Retinal pigment epithelial cell (primary cell): ENCODE measurements around the gene PPIH.
A peak's percentile ranks its signal among the peaks of the same experiment; 100 is the strongest.

Source experiments
- DNase-seq: peaks from one replicate; pipeline ENCODE4 v3.0.0-alpha.2; 2010; ENCODE audit warnings: low read depth
- H3K4me3 ChIP-seq: 2 replicates; pipeline ENCODE4 v1.5.1; 2011; ENCODE audit warnings: mild to moderate bottlenecking, low read length, control low read depth, moderate library complexity
- CTCF ChIP-seq: conservative IDR thresholded peaks from 2 replicates; pipeline ENCODE4 v1.5.1; 2011; ENCODE audit warnings: low read depth, low read length, control low read depth, inconsistent platforms

Gene PPIH

GRCh38 chr1:42682739-42683531 is 24.7 kb downstream of the PPIH start:
- no peak for DNase-seq
- peak overlapping the region; percentile 88 for H3K4me3 ChIP-seq
- no peak for TF ChIP-seq CTCF

GRCh38 chr1:42684139-42684538 is 25.9 kb downstream of the PPIH start:
- TF ChIP-seq CTCF = no peak
- DNase-seq = no peak
- peak overlapping the region; percentile 88 for H3K4me3 ChIP-seq

GRCh38 chr1:42686418-42686817 is 28.2 kb downstream of the PPIH start:
- no peak for DNase-seq
- H3K4me3 ChIP-seq = no peak overlapping the region
- no peak for TF ChIP-seq CTCF

GRCh38 chr1:42689912-42690311 is 31.7 kb downstream of the PPIH start:
- DNase-seq = no peak
- TF ChIP-seq CTCF = no peak
- no peak overlapping the region for H3K4me3 ChIP-seq

DNA sequence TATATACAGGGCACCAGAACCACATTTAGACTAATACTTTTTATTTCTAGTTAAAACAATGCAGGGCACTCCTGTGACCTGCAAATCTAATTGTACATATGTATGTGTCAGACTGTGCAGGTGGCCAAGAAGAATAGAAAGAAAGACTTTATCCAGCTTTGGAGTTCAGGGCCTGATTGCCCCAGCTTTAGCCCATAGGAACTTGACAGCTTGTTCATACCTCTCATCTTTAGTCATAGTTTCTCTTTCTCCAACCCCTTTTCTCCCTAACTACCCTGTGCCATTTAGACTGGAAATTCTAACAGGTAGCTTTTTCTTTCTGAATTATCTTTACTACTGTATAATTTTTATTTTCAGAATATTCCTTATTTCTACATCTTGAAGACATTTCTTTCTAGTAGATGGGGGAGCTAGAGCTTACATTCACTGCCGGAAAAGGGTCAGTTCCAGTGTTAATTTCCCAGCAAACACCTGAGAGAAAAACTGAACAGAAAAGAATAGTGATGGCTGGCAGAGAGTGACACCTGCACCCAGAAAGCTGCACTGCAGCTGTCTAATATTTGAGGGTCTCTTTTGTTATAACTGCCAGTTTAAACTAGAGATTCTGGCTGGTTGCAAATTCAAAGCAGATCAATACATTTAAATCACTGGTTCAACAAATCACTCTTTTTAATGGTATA is 32.4 kb downstream of the PPIH start:
- H3K4me3 ChIP-seq = no peak overlapping the region
- DNase-seq = no peak
- peak; percentile 27 for TF ChIP-seq CTCF

DNA sequence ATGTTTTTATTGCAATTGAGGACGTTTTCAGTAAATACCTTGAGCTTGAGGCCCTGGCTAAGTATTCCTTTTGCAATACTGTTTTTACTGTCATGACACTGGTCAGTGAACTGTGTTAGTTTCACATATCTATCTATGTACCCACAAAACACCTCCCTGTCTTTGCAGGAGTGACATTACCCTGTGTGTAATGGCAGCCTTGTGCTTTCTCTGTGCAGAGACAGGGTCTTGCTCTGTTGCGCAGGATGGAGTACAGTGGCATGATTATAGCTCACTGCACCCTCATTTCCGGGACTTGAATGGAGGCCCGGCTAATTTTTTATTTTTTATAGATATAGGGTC is 32.9 kb downstream of the PPIH start:
- TF ChIP-seq CTCF = no peak
- no peak for DNase-seq
- no peak overlapping the region for H3K4me3 ChIP-seq

DNA sequence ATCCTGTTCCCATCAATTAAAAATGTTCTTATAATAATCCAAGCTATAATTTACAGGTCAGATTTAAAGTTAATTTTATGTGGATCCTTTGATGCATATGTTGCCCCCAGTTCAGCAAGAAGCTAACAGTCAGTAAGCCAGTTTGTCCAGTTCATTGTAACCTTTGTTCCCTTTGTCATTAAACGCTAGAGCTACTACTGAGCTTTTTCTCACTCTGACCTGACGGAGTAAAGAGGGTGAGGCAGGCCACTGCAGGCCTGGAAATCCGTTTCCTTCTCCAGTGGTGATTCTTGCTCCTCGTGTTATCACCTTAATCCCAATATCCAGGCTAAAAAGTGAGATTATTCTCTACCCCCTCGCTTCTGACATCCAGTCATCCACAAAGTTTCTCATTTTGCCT is 34.2 kb downstream of the PPIH start:
- DNase-seq = no peak
- no peak for TF ChIP-seq CTCF
- H3K4me3 ChIP-seq = no peak overlapping the region
